ENCODE results near the gene TGFB1I1.

The TGFB1I1 gene

GRCh38 chr16:31428638-31429247, 43.2 kb upstream of the TGFB1I1 start:
- ChIA-PET POLR2A (interaction anchor here (0.6 to 1.8 kb wide), 2 partner anchors 53 to 249 kb away, joined by 3 to 5 read pairs; partner anchors contain the start of gene FUS), CTCF (interaction anchor here (1.1 to 2.0 kb wide), 3 partner anchors 11 to 32 kb away, joined by 3 to 13 read pairs (median 6); partner anchors contain the start of gene ZNF843)
- DNase-seq (ENCODE audit: low read depth, low spot score), result no peak
- no peak for TF ChIP-seq CTCF (IDR thresholded peaks at IDR 0.05; ENCODE audit: insufficient read depth, low read length, missing control alignments)
- no peak overlapping the region for H3K4me3 ChIP-seq (ENCODE audit: low read depth, low read length)

- ChIA-PET POLR2A (interaction anchor here (0.7 to 1.8 kb wide), 2 partner anchors 11 to 250 kb away, joined by 3 to 5 read pairs; partner anchors contain the start of gene FUS), CTCF (interaction anchor here (1.1 to 2.0 kb wide), 3 partner anchors 11 to 31 kb away, joined by 3 to 13 read pairs (median 6); partner anchors contain the start of gene ZNF843)
- H3K4me3 ChIP-seq (ENCODE audit: low read depth, low read length), result no peak overlapping the region
- TF ChIP-seq CTCF (IDR thresholded peaks at IDR 0.05; ENCODE audit: insufficient read depth, low read length, missing control alignments), result no peak
- no peak for DNase-seq (ENCODE audit: low read depth, low spot score)
Measured at GRCh38 chr16:31429314-31429713, 42.6 kb upstream of the TGFB1I1 start.

DNA sequence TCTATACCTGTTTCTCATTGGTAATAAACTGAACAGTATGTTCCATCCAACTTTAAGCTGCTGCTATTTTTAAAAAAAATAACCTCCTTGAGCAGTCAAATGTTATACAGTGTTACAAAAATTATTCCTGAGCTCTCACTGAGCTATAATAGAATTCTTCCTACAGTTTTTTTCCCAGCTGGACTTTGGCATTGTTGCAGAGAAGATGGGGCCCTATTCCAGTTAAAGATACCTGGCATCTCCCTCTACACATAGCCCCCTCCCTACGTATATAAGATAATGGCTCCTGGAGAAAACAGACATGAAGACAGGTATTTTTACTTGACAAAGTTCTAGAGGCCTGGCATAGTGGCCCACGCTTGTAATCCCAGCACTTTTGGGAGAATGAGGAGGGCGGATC, 42.2 kb upstream of the TGFB1I1 start:
- DNase-seq (ENCODE audit: low read depth, low spot score), result no peak
- no peak for TF ChIP-seq CTCF (IDR thresholded peaks at IDR 0.05; ENCODE audit: insufficient read depth, low read length, missing control alignments)
- no peak overlapping the region for H3K4me3 ChIP-seq (ENCODE audit: low read depth, low read length)
- POLR2A ChIA-PET, result interaction anchor here (0.7 to 1.8 kb wide), 2 partner anchors 11 to 250 kb away, joined by 3 to 5 read pairs; partner anchors contain the start of gene FUS
- CTCF ChIA-PET, result interaction anchor here (1.7 to 2.0 kb wide), 3 partner anchors 13 to 439 kb away, joined by 4 to 13 read pairs (median 6); partner anchors contain the start of gene ZNF843

- no peak for TF ChIP-seq CTCF (IDR thresholded peaks at IDR 0.05; ENCODE audit: insufficient read depth, low read length, missing control alignments)
- CTCF ChIA-PET, result interaction anchor here (1.2 to 2.0 kb wide), 4 partner anchors 10 to 438 kb away, joined by 3 to 13 read pairs (median 5); partner anchors contain the start of gene ZNF843
- DNase-seq (ENCODE audit: low read depth, low spot score), result no peak
- no peak overlapping the region for H3K4me3 ChIP-seq (ENCODE audit: low read depth, low read length)
- POLR2A ChIA-PET, result interaction anchor here (1.8 kb wide), 1 partner anchor 251 kb away, joined by 5 read pairs; the partner anchor contains the start of gene FUS
Measured at GRCh38 chr16:31430380-31431052, 41.4 kb upstream of the TGFB1I1 start.

DNA sequence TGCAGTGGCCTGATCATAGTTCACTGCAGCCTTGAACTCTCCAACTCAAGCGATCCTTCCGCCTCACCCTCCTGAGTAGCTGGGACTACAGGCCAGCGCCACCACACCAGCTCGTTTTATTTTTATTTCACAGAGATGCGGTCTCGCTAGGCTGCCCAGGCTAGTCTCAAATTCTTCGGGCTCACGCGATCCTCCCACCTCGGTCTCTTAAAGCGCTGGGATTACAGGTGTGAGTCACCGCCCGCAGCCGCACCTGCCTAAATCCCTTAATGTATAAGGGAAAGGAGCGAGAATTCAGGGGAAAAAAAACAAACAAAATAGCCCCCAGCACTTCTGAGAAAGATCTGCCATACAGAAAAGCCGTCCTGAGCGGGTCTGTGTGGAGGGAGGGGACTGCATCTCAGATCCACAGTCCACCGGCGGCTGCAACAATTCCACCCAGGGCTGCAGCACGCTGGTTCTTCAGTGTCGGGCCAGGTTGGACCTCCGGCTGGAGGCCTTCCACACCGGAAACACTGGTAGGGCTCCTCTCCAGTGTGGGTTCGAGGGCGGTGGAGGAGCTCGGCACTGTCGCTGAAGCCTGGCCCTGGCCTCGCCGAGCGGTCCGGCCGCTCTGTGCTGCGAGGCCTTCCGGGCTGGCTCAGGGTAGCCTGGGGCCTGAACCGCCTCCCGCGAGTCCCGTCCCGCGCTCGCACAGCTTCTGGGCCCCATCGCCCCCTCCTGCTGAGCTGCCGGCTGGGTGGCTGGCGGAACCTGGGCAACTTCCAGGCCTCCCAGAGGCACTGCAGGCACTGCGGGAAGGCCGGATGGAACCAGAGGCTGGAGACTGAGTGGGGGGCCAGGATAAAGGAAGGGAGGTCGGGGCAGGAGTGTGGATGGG, 36.4 kb upstream of the TGFB1I1 start:
- no peak for DNase-seq (ENCODE audit: low read depth, low spot score)
- CTCF ChIA-PET, result interaction anchor here (2.0 kb wide), 1 partner anchor 8 kb away, joined by 4 read pairs; no protein-coding TSS in a partner anchor
- no peak for TF ChIP-seq CTCF (IDR thresholded peaks at IDR 0.05; ENCODE audit: insufficient read depth, low read length, missing control alignments)
- H3K4me3 ChIP-seq (ENCODE audit: low read depth, low read length), result no peak overlapping the region
- POLR2A ChIA-PET, result no interaction called here

Measured in AG04449 (cell line).